PC-9 (cell line): ENCODE measurements around the gene TMEM266. TPM values are rescaled to one million over a fixed set of nuclear protein-coding genes. Genes with fewer than 3 reads are reported as not detected.

ENCODE experiments used
- BruUV-seq: library from RNA; stranded (reverse); fragments of 400-500 nt; replicated peaks from 2 replicates; lab custom pipeline; 2021; lab: Mats Ljungman, UMichigan
- CTCF ChIA-PET: fragments of 300-600 bp; sonication (Branson Sonifier 250); formaldehyde crosslinking; loops from one replicate; lab custom pipeline; 2022; ENCODE audit warnings: antibody characterized with exemption; lab: Charles Lee
- POLR2A ChIA-PET: fragments of 300-600 bp; sonication (Branson Sonifier 250); formaldehyde crosslinking; loops from one replicate; lab custom pipeline; 2022; ENCODE audit warnings: antibody characterized with exemption; ENCODE audit not compliant: unreplicated experiment; lab: Charles Lee
- DNase-seq, 2 experiments: peaks; one replicate each; pipeline versions ENCODE4 v3.0.0 to v3.0.0-alpha.2; 2015 to 2022; ENCODE audit warnings: mixed read lengths in 1 of 2
- H2AFZ ChIP-seq: fragments of 200-600 bp; sonication (generic); 2 replicates; pipeline ENCODE4 v1.8.1; 2017; ENCODE audit warnings: antibody characterized with exemption
- H3F3A ChIP-seq: fragments of 200-600 bp; sonication (generic); 2 replicates; pipeline ENCODE4 v1.8.1; 2017; ENCODE audit warnings: antibody characterized with exemption, mild to moderate bottlenecking, low read depth; ENCODE audit not compliant: insufficient read depth
- H3K27ac ChIP-seq: fragments of 200-600 bp; sonication (generic); 2 replicates; pipeline ENCODE4 v1.6.1; 2016; ENCODE audit warnings: mixed run types
- H3K27me3 ChIP-seq: fragments of 200-600 bp; sonication (generic); 2 replicates; pipeline ENCODE4 v1.6.1; 2016; ENCODE audit warnings: low read depth, mixed run types; ENCODE audit not compliant: insufficient read depth
- H3K36me3 ChIP-seq: fragments of 200-600 bp; sonication (generic); 2 replicates; pipeline ENCODE4 v1.6.1; 2016; ENCODE audit warnings: low read depth, mixed run types
- H3K4me1 ChIP-seq: fragments of 200-600 bp; sonication (generic); replicated peaks from 2 replicates; pipeline ENCODE4 v1.6.1; 2016; ENCODE audit warnings: mixed run types; ENCODE audit not compliant: insufficient read depth
- H3K4me2 ChIP-seq: fragments of 200-600 bp; sonication (generic); 2 replicates; pipeline ENCODE4 v1.6.1; 2017; ENCODE audit warnings: mixed run types
- H3K4me3 ChIP-seq: fragments of 200-600 bp; sonication (generic); 2 replicates; pipeline ENCODE4 v1.6.1; 2016; ENCODE audit warnings: mixed run types
- H3K79me2 ChIP-seq: fragments of 200-600 bp; sonication (generic); 2 replicates; pipeline ENCODE4 v1.6.1; 2017; ENCODE audit warnings: low read depth, mixed run types
- H3K9me2 ChIP-seq: fragments of 200-600 bp; sonication (generic); 2 replicates; pipeline ENCODE4 v1.8.1; 2017; ENCODE audit warnings: mild to moderate bottlenecking; ENCODE audit not compliant: insufficient read depth
- H3K9me3 ChIP-seq: fragments of 200-600 bp; sonication (generic); 2 replicates; pipeline ENCODE4 v1.8.1; 2016; ENCODE audit warnings: low read depth; ENCODE audit not compliant: insufficient read depth
- H4K20me1 ChIP-seq: fragments of 200-600 bp; sonication (generic); 2 replicates; pipeline ENCODE4 v1.8.1; 2017; ENCODE audit not compliant: insufficient read depth
- CTCF ChIP-seq: fragments of 200-600 bp; sonication (generic); conservative IDR thresholded peaks from 2 replicates; pipeline ENCODE4 v1.6.1; 2017; ENCODE audit warnings: mixed run types, antibody characterized with exemption, mild to moderate bottlenecking, moderate library complexity
- EZH2 ChIP-seq: fragments of 200-600 bp; sonication (generic); IDR thresholded peaks from 2 replicates; pipeline ENCODE4 v1.8.0; 2017; ENCODE audit warnings: antibody characterized with exemption, low read depth
- intact Hi-C: fragments of 100-400 bp; cut with micrococcal nuclease; formaldehyde crosslinking; loops from one replicate; pipeline ENCODE4 v1.10.0; 2022; ENCODE audit not compliant: unreplicated experiment
- total RNA-seq: library from RNA; stranded (reverse); gene quantifications from 2 replicates; pipeline ENCODE4 v1.2.3, GENCODE V29; 2021

TMEM266 gene
- total RNA-seq, 1 experiment from 2014 or later: 0.41 TPM

- Histone ChIP-seq H3K36me3 (no peaks in the 10 kb centered on the region), H3K4me3 (no peak overlapping the region), H3K9me3 (no peaks in the 10 kb centered on the region), H3K4me1 (peaks cover 35% of the 10 kb centered on the region), H2AFZ (no peak overlapping the region), H4K20me1 (no peaks in the 10 kb centered on the region), H3K27me3 (no peaks in the 10 kb centered on the region), H3K4me2 (peak overlapping the region; percentile 65), H3K9me2 (no peaks in the 10 kb centered on the region), H3F3A (peaks cover 21% of the 10 kb centered on the region), H3K79me2 (no peaks in the 10 kb centered on the region), H3K27ac (peak overlapping the region; percentile 58)
- intact Hi-C loops: loop anchor here (2.0 kb wide), 1 partner anchor 20 kb away; no protein-coding TSS in a partner anchor
- BruUV-seq: no TSS peak
- TF ChIP-seq EZH2 (no peak), CTCF (no peak)
- peak; percentile 61 to 77 for DNase-seq
- ChIA-PET CTCF (interaction anchor here (1.6 kb wide), 1 partner anchor 11 kb away, joined by 7 read pairs; no protein-coding TSS in a partner anchor), POLR2A (interaction anchor here (0.5 to 0.7 kb wide), 7 partner anchors 11 to 1244 kb away, joined by 3 to 16 read pairs (median 6); no protein-coding TSS in a partner anchor)
Measured at GRCh38 chr15:76196269-76197231, 136.8 kb downstream of the TMEM266 start.

DNA sequence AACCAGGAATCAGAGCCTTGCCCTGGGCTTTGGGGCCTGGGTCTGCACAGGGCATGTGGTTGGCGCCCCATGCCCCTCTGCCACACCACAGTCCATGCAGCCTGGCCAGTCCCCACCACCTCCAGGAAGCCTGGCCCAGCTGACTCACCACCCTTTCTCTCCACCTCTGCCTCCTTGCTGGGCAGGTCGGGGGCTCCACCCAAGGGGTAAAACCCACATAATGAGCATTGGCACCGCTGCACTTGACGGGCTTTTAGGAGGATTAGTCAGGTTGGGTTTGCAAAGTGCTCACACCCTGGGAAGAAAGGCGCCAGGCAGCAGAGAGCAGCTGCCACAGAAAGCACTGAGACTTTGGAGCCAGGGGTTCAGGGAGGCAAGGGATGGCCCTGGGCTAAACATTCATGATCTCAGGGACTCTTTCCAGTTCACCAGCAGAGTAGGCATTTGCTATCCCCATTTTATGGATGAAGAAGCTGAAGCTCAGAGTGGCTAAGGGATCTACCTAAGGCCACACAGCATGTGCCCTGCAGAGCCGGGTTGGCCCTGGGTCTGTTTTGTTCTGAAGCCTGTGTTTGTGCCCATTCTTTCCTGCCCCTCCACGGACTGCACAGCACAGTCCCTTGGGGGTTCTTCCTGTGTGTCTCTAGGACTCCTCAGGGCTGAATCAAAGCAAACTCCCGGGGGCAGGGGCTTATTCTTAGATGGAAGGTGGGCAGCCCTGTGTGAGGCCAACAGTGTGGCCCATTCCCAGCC, 138.1 kb downstream of the TMEM266 start:
- POLR2A ChIA-PET: no interaction called here
- intact Hi-C loops: loop anchor here (2.0 kb wide), 1 partner anchor 19 kb away; no protein-coding TSS in a partner anchor

More for the DNA sequence above, 138.1 kb downstream of the TMEM266 start:
- Histone ChIP-seq H3K4me1 (peaks cover 35% of the 10 kb centered on the region), H4K20me1 (no peaks in the 10 kb centered on the region), H2AFZ (no peak overlapping the region), H3K27ac (peak overlapping the region; percentile 58), H3F3A (peaks cover 21% of the 10 kb centered on the region), H3K4me3 (no peak overlapping the region), H3K27me3 (no peaks in the 10 kb centered on the region), H3K4me2 (peak overlapping the region; percentile 65), H3K79me2 (no peaks in the 10 kb centered on the region), H3K36me3 (no peaks in the 10 kb centered on the region), H3K9me2 (no peaks in the 10 kb centered on the region), H3K9me3 (no peaks in the 10 kb centered on the region)
- CTCF ChIA-PET: interaction anchor here (1.6 kb wide), 1 partner anchor 12 kb away, joined by 7 read pairs; no protein-coding TSS in a partner anchor
- no peak for TF ChIP-seq EZH2
- TF ChIP-seq CTCF: no peak
- peak; percentile 73 to 81 for DNase-seq
- BruUV-seq: no TSS peak
